Measurements from ENCODE around the gene SGCE.

DNA sequence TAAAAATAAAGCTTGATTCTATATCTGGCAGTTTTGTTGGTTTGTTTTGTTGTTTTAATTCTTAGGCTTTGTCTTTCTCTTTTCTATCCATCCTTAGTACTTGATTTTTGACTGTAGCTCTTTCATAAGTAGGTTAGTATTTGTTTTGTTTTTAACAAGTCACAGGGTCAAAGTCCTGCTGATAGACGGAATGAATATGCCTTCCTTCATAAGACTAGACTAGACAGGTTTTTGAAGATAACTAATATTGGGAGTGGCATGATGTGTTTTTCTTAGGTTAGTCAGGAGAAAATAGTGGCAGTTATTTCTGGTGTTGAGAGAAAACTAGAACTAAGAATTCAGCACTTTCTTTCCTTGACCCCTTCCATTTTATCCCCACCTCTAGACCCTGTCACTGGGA, 96.0 kb downstream of the SGCE start:
- TF ChIP-seq, protein P1, sequence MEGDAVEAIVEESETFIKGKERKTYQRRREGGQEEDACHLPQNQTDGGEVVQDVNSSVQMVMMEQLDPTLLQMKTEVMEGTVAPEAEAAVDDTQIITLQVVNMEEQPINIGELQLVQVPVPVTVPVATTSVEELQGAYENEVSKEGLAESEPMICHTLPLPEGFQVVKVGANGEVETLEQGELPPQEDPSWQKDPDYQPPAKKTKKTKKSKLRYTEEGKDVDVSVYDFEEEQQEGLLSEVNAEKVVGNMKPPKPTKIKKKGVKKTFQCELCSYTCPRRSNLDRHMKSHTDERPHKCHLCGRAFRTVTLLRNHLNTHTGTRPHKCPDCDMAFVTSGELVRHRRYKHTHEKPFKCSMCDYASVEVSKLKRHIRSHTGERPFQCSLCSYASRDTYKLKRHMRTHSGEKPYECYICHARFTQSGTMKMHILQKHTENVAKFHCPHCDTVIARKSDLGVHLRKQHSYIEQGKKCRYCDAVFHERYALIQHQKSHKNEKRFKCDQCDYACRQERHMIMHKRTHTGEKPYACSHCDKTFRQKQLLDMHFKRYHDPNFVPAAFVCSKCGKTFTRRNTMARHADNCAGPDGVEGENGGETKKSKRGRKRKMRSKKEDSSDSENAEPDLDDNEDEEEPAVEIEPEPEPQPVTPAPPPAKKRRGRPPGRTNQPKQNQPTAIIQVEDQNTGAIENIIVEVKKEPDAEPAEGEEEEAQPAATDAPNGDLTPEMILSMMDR (IDR thresholded peaks at IDR 0.05 in 2 of 3, conservative IDR thresholded peaks at IDR 0.05 in 1 of 3; ENCODE audit: borderline replicate concordance in 1 of 3, insufficient read depth in 1 of 3, low read depth in 2 of 3, low read length in 2 of 3), result no peak
- TF ChIP-seq REST (IDR thresholded peaks at IDR 0.05; ENCODE audit: low read depth), result no peak
- TF ChIP-seq, protein P2, sequence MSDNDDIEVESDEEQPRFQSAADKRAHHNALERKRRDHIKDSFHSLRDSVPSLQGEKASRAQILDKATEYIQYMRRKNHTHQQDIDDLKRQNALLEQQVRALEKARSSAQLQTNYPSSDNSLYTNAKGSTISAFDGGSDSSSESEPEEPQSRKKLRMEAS (IDR thresholded peaks at IDR 0.05), result no peak
- TF ChIP-seq POLR2AphosphoS5 (IDR thresholded peaks at IDR 0.05; ENCODE audit: low read depth, low read length), result no peak
- TF ChIP-seq ZFX (IDR thresholded peaks at IDR 0.05), result no peak
- no peak for TF ChIP-seq POLR2A (IDR thresholded peaks at IDR 0.05; ENCODE audit: borderline replicate concordance, extremely low read depth, insufficient read depth, insufficient read length)

Data from HCT116 (cell line).